SK-N-MC (cell line): Measurements from ENCODE around the gene VPS41.

Experiments
- EZH2 ChIP-seq: fragments of 200-600 bp; sonication (generic); IDR thresholded peaks from one replicate; pipeline ENCODE4 v1.6.1; 2017; ENCODE audit warnings: antibody characterized with exemption
- FOXP2 ChIP-seq: optimal IDR thresholded peaks from 2 replicates; pipeline ENCODE3; 2011; ENCODE audit warnings: mild to moderate bottlenecking, moderate library complexity; ENCODE audit not compliant: insufficient read depth; ENCODE audit errors: extremely low read length, control extremely low read depth
- POLR2AphosphoS5 ChIP-seq: IDR thresholded peaks from 2 replicates; pipeline ENCODE4 v1.6.1; 2012; ENCODE audit warnings: mild to moderate bottlenecking, low read depth, low read length, borderline replicate concordance

- TF ChIP-seq EZH2 (no peak), POLR2AphosphoS5 (no peak), FOXP2 (no peak)
These were observed 38.8 kb downstream of the VPS41 start for GRCh38 chr7:38870147-38870546.
